ENCODE results near the gene PTGR3. TPM values are rescaled to one million over a fixed set of nuclear protein-coding genes. Genes with fewer than 3 reads are reported as not detected.

Gene PTGR3
- total and polyA plus RNA-seq, 2 donors (not counting 1 experiment from before 2014, with no cell fraction given): 6.8 to 25.1 TPM

- no peak for DNase-seq (ENCODE audit: low read depth in 2 of 2)
- no peaks in the 10 kb centered on the region for H3K27me3 ChIP-seq (ENCODE audit: control insufficient read depth, insufficient read depth, low read length)
- no peaks in the 10 kb centered on the region for H3K79me2 ChIP-seq (ENCODE audit: control insufficient read depth, insufficient read depth, low read length)
- no peak overlapping the region for H3K4me3 ChIP-seq (replicated peaks in 1 of 4; ENCODE audit: control extremely low read depth in 1 of 4, insufficient read depth in 1 of 4, low read depth in 3 of 4, low read length in 4 of 4)
- H3K9me3 ChIP-seq (ENCODE audit: control insufficient read depth, insufficient read depth, low read depth, low read length): no peaks in the 10 kb centered on the region
- H3K27ac ChIP-seq (ENCODE audit: insufficient read depth, low read length): no peak overlapping the region
- H3K4me2 ChIP-seq (ENCODE audit: extremely low read depth, insufficient read depth, low read length): no peak overlapping the region
- TF ChIP-seq CTCF (conservative IDR thresholded peaks at IDR 0.05 in 1 of 2, IDR thresholded peaks at IDR 0.05 in 1 of 2; ENCODE audit: low read depth in 1 of 2, low read length in 2 of 2) (no peak), EZH2 (IDR thresholded peaks at IDR 0.05; ENCODE audit: low read length, missing control alignments) (no peak)
- H3K36me3 ChIP-seq (ENCODE audit: control insufficient read depth, insufficient read depth, low read length): no peaks in the 10 kb centered on the region
- H3K4me1 ChIP-seq (ENCODE audit: control insufficient read depth, extremely low read depth, insufficient read depth, low read length): no peaks in the 10 kb centered on the region
- H4K20me1 ChIP-seq (ENCODE audit: control insufficient read depth, extremely low read depth, insufficient read depth, low read length): no peaks in the 10 kb centered on the region
- H3K9ac ChIP-seq (ENCODE audit: insufficient read depth, low read length): no peak overlapping the region
- H2AFZ ChIP-seq (ENCODE audit: low read length): no peak overlapping the region
Observed at GRCh38 chr18:75164479-75164878, 44.5 kb downstream of the PTGR3 start.

DNA sequence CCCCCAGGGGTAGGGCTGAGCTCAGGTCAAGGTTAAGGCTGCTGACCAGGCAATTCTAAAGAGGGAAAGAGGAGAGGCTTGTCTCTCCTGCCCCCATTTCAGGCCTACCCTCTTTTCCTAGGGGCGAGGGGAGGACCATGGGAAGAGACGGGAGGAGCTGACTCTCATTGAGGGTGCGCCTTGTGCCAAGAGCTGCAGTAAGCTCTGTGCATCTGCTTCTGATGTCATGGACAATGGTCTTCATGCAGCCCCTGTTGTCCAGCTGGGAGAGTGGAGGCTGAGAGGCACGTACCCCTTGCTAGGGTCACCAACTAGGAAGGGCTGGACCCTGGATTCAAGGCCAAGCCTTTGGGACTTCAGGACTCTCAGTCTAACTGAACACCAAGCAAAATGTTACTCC lies 45.2 kb downstream of the PTGR3 start:
- Histone ChIP-seq H3K4me3 (replicated peaks in 1 of 4; ENCODE audit: control extremely low read depth in 1 of 4, insufficient read depth in 1 of 4, low read depth in 3 of 4, low read length in 4 of 4) (no peak overlapping the region), H3K79me2 (ENCODE audit: control insufficient read depth, insufficient read depth, low read length) (no peaks in the 10 kb centered on the region), H3K27me3 (ENCODE audit: control insufficient read depth, insufficient read depth, low read length) (no peaks in the 10 kb centered on the region), H3K27ac (ENCODE audit: insufficient read depth, low read length) (no peak overlapping the region), H3K9me3 (ENCODE audit: control insufficient read depth, insufficient read depth, low read depth, low read length) (no peaks in the 10 kb centered on the region), H3K9ac (ENCODE audit: insufficient read depth, low read length) (no peak overlapping the region), H3K4me1 (ENCODE audit: control insufficient read depth, extremely low read depth, insufficient read depth, low read length) (no peaks in the 10 kb centered on the region), H2AFZ (ENCODE audit: low read length) (no peak overlapping the region), H3K36me3 (ENCODE audit: control insufficient read depth, insufficient read depth, low read length) (no peaks in the 10 kb centered on the region), H4K20me1 (ENCODE audit: control insufficient read depth, extremely low read depth, insufficient read depth, low read length) (no peaks in the 10 kb centered on the region), H3K4me2 (ENCODE audit: extremely low read depth, insufficient read depth, low read length) (no peak overlapping the region)
- TF ChIP-seq EZH2 (IDR thresholded peaks at IDR 0.05; ENCODE audit: low read length, missing control alignments): no peak
- no peak for TF ChIP-seq CTCF (conservative IDR thresholded peaks at IDR 0.05 in 1 of 2, IDR thresholded peaks at IDR 0.05 in 1 of 2; ENCODE audit: low read depth in 1 of 2, low read length in 2 of 2)
- no peak for DNase-seq (ENCODE audit: low read depth in 2 of 2)

- H3K4me2 ChIP-seq (ENCODE audit: extremely low read depth, insufficient read depth, low read length): no peak overlapping the region
- H3K27me3 ChIP-seq (ENCODE audit: control insufficient read depth, insufficient read depth, low read length): no peaks in the 10 kb centered on the region
- H3K36me3 ChIP-seq (ENCODE audit: control insufficient read depth, insufficient read depth, low read length): no peaks in the 10 kb centered on the region
- H4K20me1 ChIP-seq (ENCODE audit: control insufficient read depth, extremely low read depth, insufficient read depth, low read length): no peaks in the 10 kb centered on the region
- H3K4me1 ChIP-seq (ENCODE audit: control insufficient read depth, extremely low read depth, insufficient read depth, low read length): no peaks in the 10 kb centered on the region
- H3K4me3 ChIP-seq (replicated peaks in 1 of 4; ENCODE audit: control extremely low read depth in 1 of 4, insufficient read depth in 1 of 4, low read depth in 3 of 4, low read length in 4 of 4): no peak overlapping the region
- TF ChIP-seq EZH2 (IDR thresholded peaks at IDR 0.05; ENCODE audit: low read length, missing control alignments): no peak
- TF ChIP-seq CTCF (conservative IDR thresholded peaks at IDR 0.05 in 1 of 2, IDR thresholded peaks at IDR 0.05 in 1 of 2; ENCODE audit: low read depth in 1 of 2, low read length in 2 of 2): no peak
- no peak overlapping the region for H2AFZ ChIP-seq (ENCODE audit: low read length)
- H3K79me2 ChIP-seq (ENCODE audit: control insufficient read depth, insufficient read depth, low read length): no peaks in the 10 kb centered on the region
- no peak for DNase-seq (ENCODE audit: low read depth in 2 of 2)
- H3K9ac ChIP-seq (ENCODE audit: insufficient read depth, low read length): no peak overlapping the region
- no peak overlapping the region for H3K27ac ChIP-seq (ENCODE audit: insufficient read depth, low read length)
- no peaks in the 10 kb centered on the region for H3K9me3 ChIP-seq (ENCODE audit: control insufficient read depth, insufficient read depth, low read depth, low read length)
Observed at GRCh38 chr18:75162978-75163377, 46.0 kb downstream of the PTGR3 start.
